Activated CD4-positive, alpha-beta T cell treated with anti-CD3 and anti-CD28 coated beads, Interleukin-2, amount 10 ng/mL, durations not matched to agents 24 days and 14 days (primary cell): Measurements from ENCODE around the gene SLC7A4. TPM values are rescaled to one million over a fixed set of nuclear protein-coding genes. Genes with fewer than 3 reads are reported as not detected.
A peak's percentile ranks its signal among the peaks of the same experiment; 100 is the strongest.

Experiments used
- DNase-seq: peaks from one replicate; pipeline ENCODE4 v3.0.0; 2022
- H3K27ac Mint-ChIP-seq: one replicate; pipeline ENCODE4 v1.8.0; 2022; ENCODE audit warnings: mild to moderate bottlenecking, mixed read lengths
- H3K27me3 Mint-ChIP-seq: one replicate; pipeline ENCODE4 v1.8.0; 2022; ENCODE audit warnings: mixed read lengths
- H3K36me3 Mint-ChIP-seq: one replicate; pipeline ENCODE4 v1.8.0; 2022; ENCODE audit warnings: low read depth, mild to moderate bottlenecking, mixed read lengths
- H3K4me1 Mint-ChIP-seq: one replicate; pipeline ENCODE4 v1.8.0; 2021; ENCODE audit warnings: mixed read lengths
- H3K4me3 Mint-ChIP-seq: one replicate; pipeline ENCODE4 v1.8.0; 2022; ENCODE audit warnings: mild to moderate bottlenecking, moderate library complexity, mixed read lengths
- H3K9me3 Mint-ChIP-seq: one replicate; pipeline ENCODE4 v1.8.0; 2021; ENCODE audit warnings: mixed read lengths
- intact Hi-C: fragments of 100-400 bp; cut with micrococcal nuclease; formaldehyde crosslinking; loops from one replicate; pipeline ENCODE4 v1.15.1; 2023
- total RNA-seq: library from RNA; stranded (reverse); gene quantifications from 2 replicates; pipeline ENCODE4 v1.2.3, GENCODE V29; 2022

SLC7A4 gene
- total RNA-seq, 1 donor from 2014 or later: not detected

DNA sequence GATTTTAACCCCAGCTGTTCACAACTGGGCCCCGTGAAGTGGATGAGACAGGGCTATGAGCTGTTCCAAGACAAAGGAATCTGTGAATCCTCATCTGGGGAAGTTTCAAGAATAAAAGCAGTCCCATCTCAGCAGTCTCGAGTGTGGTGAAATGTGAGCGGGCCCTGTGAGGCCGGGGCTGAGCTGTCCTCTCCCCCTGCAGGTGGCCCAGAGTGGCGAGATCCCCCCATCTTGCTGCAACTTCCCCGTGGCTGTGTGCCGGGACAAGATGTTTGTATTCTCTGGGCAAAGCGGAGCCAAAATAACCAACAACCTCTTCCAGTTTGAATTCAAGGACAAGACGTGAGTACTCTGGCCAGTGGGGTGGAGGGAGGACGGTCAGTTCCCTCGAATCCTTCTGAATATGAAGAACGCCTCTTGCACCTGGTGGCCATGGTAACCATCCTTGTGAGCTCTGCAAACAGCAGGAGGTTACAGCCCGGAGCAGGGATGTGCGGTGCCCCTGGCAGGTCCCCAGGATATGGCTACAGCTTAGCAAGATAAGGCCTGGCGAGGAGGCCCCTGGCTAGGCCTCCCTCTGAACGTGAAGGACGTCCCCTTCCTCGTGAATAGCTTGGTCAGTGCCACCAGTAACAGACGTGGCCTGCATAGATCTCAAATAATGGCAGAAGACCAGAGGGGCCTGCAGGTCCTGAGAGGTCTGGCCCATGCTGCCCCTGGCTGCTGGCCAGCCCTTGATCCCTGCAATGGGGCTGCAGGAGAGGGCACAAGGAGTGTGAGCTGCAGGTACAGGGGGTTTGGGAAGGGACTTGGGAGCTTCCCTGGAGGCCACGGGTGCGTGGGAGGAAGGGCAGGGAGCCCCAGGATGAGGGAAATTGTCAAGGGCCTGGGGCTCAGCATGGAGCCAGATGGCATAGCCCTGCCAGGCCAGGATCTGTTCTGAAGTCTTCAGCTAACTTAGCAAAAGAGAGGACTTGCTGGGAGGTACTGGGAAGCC lies 41.9 kb downstream of the SLC7A4 start:
- Mint-ChIP-seq H3K27ac (no peak overlapping the region), H3K36me3 (peaks cover 33% of the 10 kb centered on the region), H3K9me3 (no peaks in the 10 kb centered on the region), H3K4me3 (no peak overlapping the region), H3K27me3 (no peaks in the 10 kb centered on the region), H3K4me1 (peaks cover 4% of the 10 kb centered on the region)
- intact Hi-C loops: no loop called here
- DNase-seq: no peak

DNA sequence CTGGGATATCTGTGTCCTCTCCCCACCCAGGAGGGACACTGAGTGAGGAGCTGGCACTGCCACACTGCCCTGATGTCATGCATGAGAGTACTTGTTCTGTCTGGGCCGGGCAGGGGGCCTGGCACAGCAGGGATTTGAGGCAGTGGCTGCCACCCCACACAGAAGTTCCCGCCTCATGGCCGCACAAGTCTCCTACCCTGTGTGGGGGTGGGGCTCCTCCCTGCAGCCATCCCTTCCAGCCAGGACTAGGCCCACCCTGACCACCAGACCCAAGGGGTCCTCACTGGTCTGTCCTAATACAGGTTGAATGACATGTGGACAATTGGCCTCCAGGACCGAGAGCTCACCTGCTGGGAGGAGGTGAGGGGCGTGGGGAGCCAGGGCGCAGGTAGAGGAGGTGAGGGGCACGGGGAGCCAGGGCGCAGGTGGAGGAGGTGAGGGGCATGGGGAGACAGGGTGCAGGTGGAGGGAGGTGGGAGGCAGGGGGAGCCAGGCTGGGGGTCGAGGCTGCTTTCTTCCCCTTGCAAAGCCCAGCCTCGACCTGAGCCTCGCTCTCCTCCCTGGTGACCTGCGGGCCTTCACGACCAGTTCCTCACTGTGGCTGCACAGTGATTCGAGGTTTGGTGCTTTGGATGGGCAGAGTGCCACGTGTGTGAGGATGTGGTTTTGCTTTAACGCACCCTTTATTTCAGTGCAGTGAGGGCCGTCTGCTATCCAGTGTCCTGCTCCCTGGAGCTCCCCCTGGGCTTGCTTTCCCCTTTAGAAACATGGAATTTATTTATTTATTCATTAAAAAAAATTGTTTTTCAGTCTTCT lies 42.8 kb downstream of the SLC7A4 start:
- no peak overlapping the region for H3K4me3 Mint-ChIP-seq
- H3K4me1 Mint-ChIP-seq: peaks cover 4% of the 10 kb centered on the region

DNA sequence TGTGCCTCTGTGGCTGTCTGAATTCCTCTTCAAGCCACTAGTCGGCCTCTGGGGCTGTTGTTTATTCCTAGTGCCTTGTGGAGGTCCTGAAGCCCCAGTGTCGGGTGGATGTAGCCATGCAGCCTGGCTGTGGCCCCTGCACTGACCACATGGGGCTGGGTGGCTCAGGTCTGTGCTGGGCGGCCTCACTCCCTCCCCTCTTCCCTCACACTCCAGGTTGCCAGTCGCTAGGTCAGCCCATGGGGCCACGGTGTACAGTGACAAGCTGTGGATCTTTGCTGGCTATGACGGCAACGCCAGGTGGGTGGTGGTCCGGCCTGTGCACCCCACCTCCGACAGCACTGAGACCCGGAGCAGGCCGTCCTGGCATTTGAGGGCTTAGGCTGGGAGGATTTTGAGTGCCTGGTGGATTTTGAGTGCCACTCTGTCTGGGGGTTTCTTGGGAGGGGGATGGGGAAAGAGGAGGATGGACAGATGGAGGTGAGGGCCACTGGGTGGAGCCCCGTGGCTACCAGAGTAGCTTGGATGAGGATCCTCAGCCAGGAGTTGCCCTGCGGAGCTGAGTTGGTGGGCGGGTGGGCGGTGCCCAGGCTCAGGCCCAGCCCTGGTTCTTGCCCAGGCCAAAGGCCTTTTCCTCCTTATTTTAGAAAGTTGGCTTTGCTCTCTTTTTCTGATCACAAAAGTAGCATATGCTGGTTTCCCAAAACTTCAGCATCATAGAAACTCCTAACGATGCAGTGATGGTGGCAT lies 43.6 kb downstream of the SLC7A4 start:
- no peaks in the 10 kb centered on the region for H3K9me3 Mint-ChIP-seq
- peaks cover 9% of the 10 kb centered on the region for H3K4me1 Mint-ChIP-seq
- no peaks in the 10 kb centered on the region for H3K27me3 Mint-ChIP-seq
- no peak overlapping the region for H3K4me3 Mint-ChIP-seq
- peaks cover 36% of the 10 kb centered on the region for H3K36me3 Mint-ChIP-seq
- intact Hi-C loops: no loop called here
- no peak for DNase-seq
- no peak overlapping the region for H3K27ac Mint-ChIP-seq

More for the DNA sequence above, 42.8 kb downstream of the SLC7A4 start:
- intact Hi-C loops: no loop called here
- Mint-ChIP-seq H3K36me3 (peaks cover 31% of the 10 kb centered on the region), H3K27ac (no peak overlapping the region), H3K9me3 (no peaks in the 10 kb centered on the region), H3K27me3 (no peaks in the 10 kb centered on the region)
- DNase-seq: no peak

DNA sequence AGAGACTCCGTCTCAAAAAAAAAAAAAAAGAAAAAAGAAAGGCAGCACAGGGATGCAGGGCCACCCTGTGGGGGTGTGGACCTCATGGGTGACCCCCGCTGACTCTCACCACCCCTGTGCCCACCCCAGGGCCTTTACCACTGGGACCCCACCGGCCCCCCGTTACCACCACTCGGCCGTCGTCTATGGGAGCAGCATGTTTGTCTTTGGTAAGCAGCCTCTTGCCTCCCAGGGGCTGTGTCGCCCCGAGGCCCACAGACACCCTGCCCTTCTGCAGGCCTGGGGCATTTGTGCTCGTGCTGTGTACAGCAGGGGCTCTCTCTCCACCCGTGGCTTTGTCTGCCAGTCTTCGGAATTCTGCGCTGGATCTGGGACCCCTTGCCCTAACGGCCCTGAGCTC lies 45.0 kb downstream of the SLC7A4 start:
- intact Hi-C loops: no loop called here
- no peaks in the 10 kb centered on the region for H3K27me3 Mint-ChIP-seq
- H3K4me3 Mint-ChIP-seq: no peak overlapping the region
- no peaks in the 10 kb centered on the region for H3K9me3 Mint-ChIP-seq
- H3K4me1 Mint-ChIP-seq: peaks cover 18% of the 10 kb centered on the region
- no peak overlapping the region for H3K27ac Mint-ChIP-seq
- DNase-seq: no peak
- H3K36me3 Mint-ChIP-seq: peaks cover 39% of the 10 kb centered on the region

DNA sequence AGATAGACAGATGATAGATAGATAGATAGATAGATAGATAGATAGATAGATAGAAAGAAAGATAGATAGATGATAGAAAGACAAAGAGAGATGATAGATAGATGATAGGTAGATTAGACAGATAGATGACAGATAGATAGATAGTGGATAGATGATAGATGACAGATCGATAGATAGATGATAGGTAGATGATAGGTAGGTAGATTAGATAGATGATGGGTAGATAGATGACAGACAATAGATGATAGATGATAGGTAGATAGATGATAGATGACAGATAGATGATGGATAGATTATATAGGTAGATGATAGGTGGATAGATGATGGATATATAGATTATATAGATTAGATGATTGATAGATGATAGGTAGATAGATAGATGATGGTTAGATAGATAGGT lies 46.0 kb downstream of the SLC7A4 start:
- intact Hi-C loops: no loop called here
- no peaks in the 10 kb centered on the region for H3K9me3 Mint-ChIP-seq
- DNase-seq: no peak
- H3K27ac Mint-ChIP-seq: no peak overlapping the region
- peaks cover 40% of the 10 kb centered on the region for H3K36me3 Mint-ChIP-seq
- H3K4me3 Mint-ChIP-seq: no peak overlapping the region
- peaks cover 20% of the 10 kb centered on the region for H3K4me1 Mint-ChIP-seq
- H3K27me3 Mint-ChIP-seq: no peaks in the 10 kb centered on the region

DNA sequence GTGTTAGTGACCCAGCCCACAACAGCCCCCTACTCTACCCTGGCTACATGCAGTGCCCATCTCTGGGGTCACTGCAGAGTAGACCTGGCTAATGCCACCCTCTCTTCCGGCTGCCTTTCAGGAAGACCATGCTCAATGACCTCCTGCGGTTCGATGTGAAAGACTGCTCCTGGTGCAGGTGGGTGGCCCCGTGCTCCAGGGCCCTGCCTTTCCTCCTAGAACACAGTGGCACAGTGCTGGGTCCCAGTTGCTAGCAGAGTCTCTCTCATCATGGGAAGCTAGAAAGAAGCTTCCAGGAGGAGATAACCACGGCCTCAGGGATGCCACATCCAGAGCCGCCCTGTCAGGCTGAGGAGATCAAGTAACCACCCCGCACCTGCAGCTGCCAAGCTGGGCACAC lies 46.6 kb downstream of the SLC7A4 start:
- Mint-ChIP-seq H3K4me3 (no peak overlapping the region), H3K36me3 (peaks cover 35% of the 10 kb centered on the region), H3K27ac (no peak overlapping the region), H3K27me3 (no peaks in the 10 kb centered on the region), H3K4me1 (peaks cover 21% of the 10 kb centered on the region), H3K9me3 (no peaks in the 10 kb centered on the region)
- no peak for DNase-seq
- intact Hi-C loops: no loop called here

DNA sequence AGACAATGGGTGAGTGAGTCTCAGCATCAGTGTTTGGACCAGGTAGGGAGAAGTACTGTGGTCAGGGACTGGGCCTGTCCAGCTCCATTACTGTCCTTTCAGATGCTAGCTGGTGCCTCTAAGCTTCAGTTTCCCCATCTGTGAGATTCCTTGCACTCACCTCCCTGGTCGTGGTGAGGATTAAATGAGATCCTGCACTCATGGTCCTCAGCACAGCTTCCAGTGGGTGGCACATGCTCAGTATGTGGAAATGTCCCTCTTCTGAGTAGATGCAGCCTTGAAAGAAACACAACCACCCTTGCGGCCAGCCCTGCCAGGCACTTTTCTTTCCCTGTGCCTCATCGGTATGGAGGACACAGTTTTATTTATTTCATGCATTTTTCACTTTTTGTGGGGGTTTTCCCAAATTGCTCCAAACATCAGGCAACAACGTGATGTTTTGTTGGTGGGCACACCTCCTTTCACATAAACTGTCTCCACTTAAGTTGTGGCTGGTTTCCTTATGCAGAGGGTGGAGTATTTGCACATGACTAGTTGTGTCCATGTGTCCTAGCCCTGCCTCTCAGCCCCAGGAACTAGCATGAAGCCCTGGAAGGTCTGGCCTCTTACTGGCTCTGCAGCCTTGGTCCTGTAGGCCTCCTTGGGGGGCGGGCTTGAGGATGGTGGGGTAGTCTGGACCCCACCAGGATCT lies 49.1 kb downstream of the SLC7A4 start:
- Mint-ChIP-seq H3K27me3 (no peaks in the 10 kb centered on the region), H3K4me1 (peaks cover 32% of the 10 kb centered on the region), H3K36me3 (peaks cover 30% of the 10 kb centered on the region), H3K4me3 (peak overlapping the region; percentile 97), H3K27ac (peak overlapping the region; percentile 93), H3K9me3 (peaks cover 7% of the 10 kb centered on the region)
- intact Hi-C loops: no loop called here
- DNase-seq: no peak

DNA sequence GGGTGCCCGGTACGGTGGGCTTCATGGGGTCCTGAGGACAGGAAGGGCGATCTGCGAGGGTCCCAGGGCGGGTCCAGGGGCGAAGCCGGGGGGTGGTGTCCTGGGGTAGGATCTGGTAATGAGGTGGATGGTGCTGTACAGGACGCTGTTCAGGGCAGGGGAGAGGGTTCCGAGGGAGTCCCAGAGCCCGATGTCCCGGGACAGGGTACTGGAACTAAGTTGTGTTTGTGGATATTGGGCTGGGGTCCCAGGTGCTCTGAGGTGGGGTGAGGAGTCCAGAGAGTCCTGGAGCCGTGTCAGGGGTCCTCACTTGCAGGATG lies 49.8 kb downstream of the SLC7A4 start:
- Mint-ChIP-seq H3K36me3 (peaks cover 23% of the 10 kb centered on the region), H3K27ac (peak overlapping the region; percentile 93), H3K9me3 (peaks cover 7% of the 10 kb centered on the region), H3K27me3 (no peaks in the 10 kb centered on the region), H3K4me3 (peak overlapping the region; percentile 97), H3K4me1 (peaks cover 32% of the 10 kb centered on the region)
- intact Hi-C loops: loop anchor here (1.0 kb wide), 1 partner anchor 19 kb away; no protein-coding TSS in a partner anchor
- peak; percentile 73 for DNase-seq

DNA sequence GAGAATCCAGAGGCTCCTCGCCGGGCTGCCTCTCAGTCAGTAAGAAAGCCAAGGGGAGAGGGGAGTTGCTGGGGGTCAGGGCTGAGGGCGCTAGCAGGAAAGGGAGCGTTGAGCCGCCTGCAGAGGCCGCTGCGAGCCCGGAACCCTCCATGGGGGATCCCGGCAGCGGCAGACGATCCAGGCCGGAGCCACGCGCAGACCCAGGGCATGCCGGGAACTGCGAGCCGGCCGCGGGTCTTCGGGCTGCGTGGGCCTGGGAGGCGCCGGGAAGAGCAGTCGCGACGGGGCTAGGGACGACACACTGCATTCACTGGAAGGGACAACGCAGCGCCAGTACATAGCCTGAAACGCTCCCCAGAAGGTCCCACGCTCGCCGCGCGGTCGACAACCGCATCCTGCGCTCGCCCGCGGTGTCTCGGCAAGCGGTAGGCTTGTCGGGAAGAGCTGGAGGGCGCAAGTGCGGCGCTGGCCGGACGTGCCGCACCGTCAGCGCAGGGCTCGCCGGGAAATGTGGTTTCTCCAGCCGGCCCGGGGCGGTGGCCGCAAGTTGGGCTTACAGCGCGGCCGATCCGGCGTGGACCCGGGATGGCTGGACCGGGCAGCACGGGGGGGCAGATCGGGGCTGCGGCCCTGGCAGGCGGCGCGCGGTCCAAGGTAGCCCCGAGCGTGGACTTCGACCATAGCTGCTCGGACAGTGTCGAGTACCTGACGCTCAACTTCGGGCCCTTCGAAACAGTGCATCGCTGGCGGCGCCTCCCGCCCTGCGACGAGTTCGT lies 50.4 kb downstream of the SLC7A4 start, which contains the start of gene LZTR1:
Gene LZTR1 (plus strand): TSS at position 511 of the 776 bp plus-strand sequence. CDS start 75 bp downstream, at position 586.
- H3K27me3 Mint-ChIP-seq: no peaks in the 10 kb centered on the region
- H3K4me3 Mint-ChIP-seq: peak within 1 kb of the TSS; percentile 97
- intact Hi-C loops: loop anchor here (1.0 kb wide), 1 partner anchor 19 kb away; no protein-coding TSS in a partner anchor

DNA sequence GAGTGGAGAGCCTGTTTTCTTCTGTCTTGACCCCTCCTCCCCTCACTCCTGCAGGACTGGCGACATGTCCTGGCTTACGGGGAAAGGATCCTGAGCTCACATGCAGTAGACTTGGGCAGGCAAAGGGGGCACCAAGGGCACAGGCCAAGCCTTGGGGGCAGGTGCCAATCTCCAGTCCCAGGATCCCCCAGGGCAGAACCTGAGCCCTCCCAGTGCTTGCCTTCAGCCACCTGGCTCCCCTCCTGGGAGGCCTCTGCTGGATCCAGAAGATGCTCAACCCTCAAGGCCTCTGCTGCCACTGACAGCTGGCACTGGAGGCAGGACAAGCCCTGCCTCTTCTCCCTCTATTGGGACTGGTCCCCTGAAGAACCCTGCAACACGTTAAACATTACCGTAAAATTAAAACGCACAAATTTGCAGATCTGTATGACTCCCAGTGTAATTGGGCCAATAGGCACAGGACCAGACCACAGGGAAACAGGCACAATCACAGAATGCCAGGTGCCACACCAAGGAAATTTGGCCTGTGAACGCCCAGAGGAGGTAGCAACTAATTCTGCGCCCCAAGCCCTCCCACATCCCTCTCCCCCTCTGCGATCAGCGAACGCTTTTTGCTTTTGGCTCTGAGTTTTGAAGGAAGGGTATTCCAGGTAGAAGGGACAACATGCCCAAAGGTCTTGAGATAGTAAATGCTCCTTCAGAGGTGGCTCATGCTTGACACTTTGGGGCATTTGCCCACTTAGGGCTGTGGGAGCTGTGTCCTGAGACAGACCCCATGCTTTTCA lies 51.2 kb downstream of the SLC7A4 start:
- H3K27ac Mint-ChIP-seq: peak overlapping the region; percentile 93
- peaks cover 7% of the 10 kb centered on the region for H3K9me3 Mint-ChIP-seq
- H3K4me3 Mint-ChIP-seq: peak overlapping the region; percentile 97
- no peak for DNase-seq
- no peaks in the 10 kb centered on the region for H3K27me3 Mint-ChIP-seq
- peaks cover 29% of the 10 kb centered on the region for H3K4me1 Mint-ChIP-seq
- peaks cover 15% of the 10 kb centered on the region for H3K36me3 Mint-ChIP-seq
- intact Hi-C loops: no loop called here

More for the DNA sequence above, 50.4 kb downstream of the SLC7A4 start, which contains the start of gene LZTR1:
- DNase-seq: peak; percentile 92
- Mint-ChIP-seq H3K27ac (peak within 1 kb of the TSS; percentile 93), H3K9me3 (peaks cover 7% of the 10 kb centered on the region), H3K4me1 (peaks cover 32% of the 10 kb centered on the region), H3K36me3 (peaks cover 22% of the 10 kb centered on the region)

DNA sequence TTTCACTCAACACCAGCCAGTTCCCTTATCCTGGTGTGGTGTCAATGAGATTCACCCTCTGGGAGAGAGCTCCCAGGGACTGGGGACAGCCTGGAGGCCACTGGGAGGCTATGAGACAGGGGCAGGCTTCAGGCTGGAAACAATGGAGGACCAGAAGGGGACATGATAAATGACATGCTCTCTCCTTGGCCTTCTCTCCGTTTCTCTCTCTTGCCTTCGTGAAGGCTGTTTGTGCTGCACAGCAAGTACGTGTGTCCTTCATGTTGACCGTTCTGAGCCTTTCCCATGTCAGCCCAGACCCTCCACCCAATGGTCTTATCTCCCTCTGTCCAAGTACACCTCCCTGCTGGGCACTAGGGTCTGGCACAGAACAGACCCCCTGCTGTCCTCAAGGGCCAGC lies 51.8 kb downstream of the SLC7A4 start:
- peaks cover 10% of the 10 kb centered on the region for H3K36me3 Mint-ChIP-seq
- peaks cover 29% of the 10 kb centered on the region for H3K4me1 Mint-ChIP-seq
- no peaks in the 10 kb centered on the region for H3K27me3 Mint-ChIP-seq
- H3K9me3 Mint-ChIP-seq: peaks cover 7% of the 10 kb centered on the region
- intact Hi-C loops: no loop called here
- DNase-seq: no peak
- H3K4me3 Mint-ChIP-seq: peak overlapping the region; percentile 97
- H3K27ac Mint-ChIP-seq: no peak overlapping the region

DNA sequence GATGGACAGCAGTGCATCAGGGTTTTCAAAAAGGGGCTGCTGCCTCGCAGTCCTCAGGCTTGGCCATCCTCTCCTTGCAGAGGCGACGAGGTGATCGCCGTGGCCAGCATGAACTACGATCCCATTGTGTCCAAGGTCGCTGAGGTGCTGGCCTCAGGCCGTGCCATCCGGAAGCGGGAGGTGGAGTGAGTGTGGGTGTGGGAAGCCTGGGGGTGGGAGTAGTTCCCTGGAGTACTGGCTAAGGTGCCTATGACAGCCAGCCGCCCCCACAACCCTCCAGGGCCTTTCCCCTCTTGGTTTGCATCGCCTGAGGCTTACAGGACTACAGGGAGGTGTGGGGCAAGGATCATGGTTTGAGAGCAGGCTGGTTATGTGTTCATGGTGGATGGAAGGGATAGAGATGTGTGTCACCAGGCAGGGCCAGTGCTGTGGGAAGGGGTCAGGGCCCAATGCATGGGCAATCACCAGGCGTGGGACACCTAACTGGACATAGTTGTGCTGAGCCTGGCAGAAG lies 52.4 kb downstream of the SLC7A4 start:
- Mint-ChIP-seq H3K4me3 (peak overlapping the region; percentile 17), H3K9me3 (peaks cover 7% of the 10 kb centered on the region), H3K4me1 (peaks cover 29% of the 10 kb centered on the region), H3K27me3 (no peaks in the 10 kb centered on the region), H3K36me3 (peaks cover 9% of the 10 kb centered on the region), H3K27ac (no peak overlapping the region)
- intact Hi-C loops: no loop called here
- no peak for DNase-seq
